ENCODE measurements around the gene PRR35. TPM values are rescaled to one million over a fixed set of nuclear protein-coding genes. Genes with fewer than 3 reads are reported as not detected.

PRR35 gene
- total RNA-seq, 1 donor from 2014 or later = not detected

DNA sequence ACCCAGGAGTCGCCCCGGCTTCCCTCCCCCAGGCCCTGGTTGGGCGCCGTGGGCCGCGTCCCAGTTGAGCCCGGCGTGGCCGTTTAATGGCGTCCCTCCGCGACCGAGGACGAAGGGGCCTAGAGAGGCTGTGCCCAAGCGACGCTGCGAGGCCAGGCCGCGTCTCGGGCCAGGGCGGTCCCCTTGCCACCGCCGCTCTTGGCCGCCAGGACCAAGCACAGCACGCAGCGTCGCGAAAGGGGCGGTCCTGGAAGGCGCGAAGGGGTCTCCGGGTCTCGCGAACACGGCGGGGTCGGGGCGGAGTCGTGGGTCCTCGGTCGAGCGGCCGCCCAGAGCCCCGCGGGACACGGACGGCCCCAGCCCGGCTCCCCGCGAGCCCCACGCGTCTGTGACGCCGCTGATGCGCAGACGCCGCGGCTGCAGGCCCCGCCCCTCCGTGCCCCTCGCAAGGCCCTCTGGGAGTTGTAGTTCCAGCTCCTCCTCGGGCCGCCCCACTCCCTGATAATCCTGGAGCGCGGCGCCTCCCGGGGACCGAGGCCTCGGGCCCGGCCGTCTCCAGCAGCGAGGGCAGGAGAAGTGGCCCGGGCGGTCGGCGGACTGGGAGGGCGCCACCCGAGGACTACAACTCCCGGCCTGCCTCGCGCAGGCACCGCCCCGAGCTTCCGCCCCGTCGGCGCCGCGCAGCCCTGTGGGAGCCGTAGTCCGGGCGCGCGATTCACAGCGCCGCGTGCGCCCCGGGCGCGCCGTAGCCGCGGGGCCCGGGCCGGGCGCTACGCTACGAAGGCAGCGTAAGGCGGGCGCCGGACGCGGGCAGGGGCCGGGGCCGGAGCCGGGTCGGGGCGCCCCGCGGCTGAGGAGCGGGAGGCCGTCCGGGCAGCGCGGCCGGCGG, 32.9 kb upstream of the PRR35 start, which contains the start of gene CAPN15:
Gene CAPN15, plus strand, starts transcription at position 698 of the 889 bp plus-strand sequence. CDS start 19,127 bp downstream, outside the sequence.
- peak; percentile 56 for DNase-seq (ENCODE audit: low read depth, low spot score)

DNA sequence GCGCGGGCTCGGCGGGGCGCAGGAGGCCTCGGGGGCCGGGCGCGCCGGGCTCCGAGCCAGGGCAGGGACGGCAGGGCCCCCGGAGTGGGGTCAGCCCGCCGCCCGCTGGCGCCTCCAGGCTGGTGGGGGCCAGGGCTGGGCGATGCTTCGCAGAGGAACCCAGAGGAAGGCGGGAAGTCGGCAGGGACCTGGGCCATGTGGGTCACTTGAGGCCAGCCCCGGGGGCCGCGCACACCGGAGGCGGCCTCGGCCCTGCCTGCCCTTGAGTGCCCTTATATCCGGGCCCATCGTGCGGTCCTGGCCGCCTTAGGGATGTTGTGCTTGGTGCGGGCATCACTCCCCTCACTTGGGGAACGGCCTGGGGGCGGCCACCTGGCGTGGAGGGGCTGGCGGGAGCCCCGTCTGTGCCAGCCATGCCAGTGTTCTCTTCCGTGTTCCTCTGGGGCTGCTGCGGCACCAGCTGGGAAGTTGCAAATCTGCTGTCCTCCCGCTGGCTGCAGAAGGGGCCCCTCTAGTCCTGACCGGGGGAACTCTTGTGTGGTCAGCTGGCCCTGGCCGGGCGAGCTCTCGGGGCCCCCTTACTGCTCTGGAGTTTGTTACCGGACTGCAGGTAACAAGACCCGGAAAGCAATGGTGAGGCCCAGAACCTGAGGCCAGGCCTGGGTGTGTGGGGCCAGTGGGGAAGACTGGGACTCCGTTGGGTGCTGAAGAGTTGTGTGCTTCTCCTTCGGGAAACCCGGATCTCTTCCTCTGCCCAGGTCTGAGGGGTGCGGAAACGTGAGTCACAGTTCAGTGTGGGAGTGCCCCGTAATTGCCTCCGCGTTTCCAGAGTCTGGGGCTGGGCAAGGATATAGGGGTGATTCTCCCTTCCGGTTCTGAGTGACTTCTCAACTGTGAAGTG, 31.8 kb upstream of the PRR35 start:
- no peak for DNase-seq (ENCODE audit: low read depth, low spot score)

DNA sequence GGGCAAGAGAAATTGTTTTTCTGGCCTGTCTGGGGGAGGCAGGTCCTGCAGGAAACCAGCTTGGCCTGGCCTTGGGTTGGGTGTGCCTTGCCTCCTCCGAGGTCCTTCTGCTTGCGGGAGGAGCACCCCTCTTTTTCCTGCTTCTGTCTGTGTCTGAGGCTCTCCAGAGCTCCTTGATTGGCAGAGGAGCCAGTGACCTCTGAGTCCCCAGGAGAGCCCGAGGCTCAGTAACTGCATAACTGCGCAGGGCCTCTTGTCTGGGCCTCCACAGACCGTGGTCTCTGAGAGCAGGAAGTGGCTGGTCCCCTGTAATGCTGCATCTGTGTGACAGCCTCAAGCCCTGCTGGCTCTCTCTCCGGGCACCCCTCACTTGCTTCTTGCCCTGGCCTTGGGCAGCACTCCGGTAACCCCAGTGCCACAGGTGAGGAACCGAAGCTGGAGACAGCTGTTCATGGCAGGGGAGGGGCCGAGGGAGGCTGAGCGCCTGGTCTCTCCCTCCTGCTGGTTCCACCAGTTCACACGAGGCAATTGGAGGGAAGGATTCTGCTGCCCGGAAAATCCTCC, 31.1 kb upstream of the PRR35 start:
- no peak for DNase-seq (ENCODE audit: low read depth, low spot score)

DNA sequence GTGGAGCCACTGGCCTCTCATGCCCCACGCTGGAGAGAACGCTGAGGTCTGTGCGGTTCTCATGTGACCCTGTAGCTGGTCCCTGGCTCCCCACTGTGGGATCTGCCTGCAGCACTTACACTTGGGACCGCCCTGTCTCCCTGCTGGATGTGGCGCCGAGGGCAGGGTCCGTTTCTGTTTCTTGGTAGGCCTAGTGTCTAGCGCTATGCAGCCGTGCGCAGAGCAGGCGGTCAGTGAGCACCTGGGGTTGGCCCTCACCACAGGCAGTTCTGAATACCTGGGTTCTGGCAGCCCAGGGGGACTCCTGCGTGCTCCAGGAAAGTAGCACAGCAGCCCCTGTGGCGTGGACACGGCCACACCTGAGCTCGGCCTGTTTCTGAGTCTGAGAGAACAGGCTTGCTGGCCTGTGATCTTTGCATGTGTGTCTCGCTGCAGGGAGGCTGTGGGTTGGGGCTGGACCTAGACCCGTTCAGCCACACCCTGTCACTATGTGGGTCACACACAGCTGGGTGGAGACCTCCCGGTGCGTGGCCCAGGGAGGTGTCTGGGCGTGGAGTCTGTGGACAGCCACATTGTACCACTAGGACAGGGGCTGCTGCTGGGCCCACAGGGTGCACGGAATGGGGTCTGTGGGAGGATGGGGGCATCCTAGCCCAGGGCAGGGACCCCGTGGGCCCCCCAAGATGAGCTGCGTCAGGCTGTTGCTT, 29.9 kb upstream of the PRR35 start:
- DNase-seq (ENCODE audit: low read depth, low spot score) = no peak

DNA sequence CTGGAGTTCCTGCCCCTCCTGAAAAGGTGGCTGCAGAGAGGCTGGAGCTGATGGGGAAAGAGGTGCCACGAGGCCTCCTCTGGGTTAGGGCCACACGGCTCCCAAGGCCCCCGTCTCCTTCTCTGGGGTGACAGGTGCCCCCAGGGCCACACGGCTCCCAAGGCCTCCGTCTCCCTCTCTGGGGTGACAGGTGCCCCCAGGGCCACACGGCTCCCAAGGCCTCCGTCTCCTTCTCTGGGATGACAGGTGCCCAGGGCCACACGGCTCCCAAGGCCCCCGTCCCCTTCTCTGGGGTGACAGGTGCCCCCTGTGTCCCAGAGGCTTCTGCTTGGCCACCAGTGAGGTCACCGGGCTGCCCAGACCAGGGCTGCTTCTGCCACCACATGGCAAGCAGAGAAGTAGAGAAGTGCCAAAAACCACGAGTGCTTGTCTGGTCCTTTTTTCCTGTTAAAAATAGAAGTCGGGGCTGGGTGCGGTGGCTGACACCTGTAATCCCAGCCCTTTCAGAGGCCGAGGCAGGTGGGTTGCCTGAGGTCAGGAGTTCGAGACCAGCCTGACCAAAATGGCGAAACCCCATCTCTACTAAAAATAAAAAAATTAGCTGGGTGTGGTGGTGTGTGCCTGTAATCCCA, 28.6 kb upstream of the PRR35 start:
- DNase-seq (ENCODE audit: low read depth, low spot score) = no peak

DNA sequence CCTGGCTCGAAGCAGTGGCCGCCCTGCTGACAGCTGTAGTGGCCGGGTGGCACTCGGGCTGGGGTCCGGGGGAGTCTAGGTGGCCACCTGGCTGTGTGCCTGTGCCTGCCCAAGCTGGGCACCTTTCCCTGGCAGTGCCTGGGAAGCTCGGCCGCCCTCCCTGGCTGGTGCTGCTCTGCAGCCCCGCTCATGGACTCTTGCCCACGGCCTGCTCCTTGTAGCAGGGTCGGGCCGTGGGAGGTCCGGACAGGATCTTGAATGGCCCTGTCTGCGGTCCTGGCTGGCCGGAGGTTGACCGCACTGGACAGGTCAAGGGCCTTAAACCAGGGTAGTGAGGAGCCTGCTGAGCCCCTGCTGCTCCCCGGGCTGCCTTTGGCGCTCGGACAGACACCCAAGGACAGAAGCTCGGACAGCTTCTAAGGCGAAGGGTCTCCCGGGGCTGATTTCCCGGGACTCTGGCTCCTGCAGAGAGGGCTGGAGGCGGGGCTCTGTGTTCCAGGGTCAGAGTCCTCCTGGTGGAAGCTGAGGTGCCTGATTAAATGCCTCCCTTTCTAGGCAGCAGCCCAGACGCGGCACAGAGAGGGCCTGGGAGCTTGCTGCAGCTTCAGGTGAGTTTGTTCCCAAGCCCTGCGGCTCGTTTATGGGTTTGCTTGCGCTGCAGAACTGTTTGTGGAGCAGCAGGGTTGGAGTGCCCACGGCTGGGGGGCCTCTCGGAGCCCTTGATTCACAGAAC, 26.6 kb upstream of the PRR35 start:
- DNase-seq (ENCODE audit: low read depth, low spot score) = no peak

DNA sequence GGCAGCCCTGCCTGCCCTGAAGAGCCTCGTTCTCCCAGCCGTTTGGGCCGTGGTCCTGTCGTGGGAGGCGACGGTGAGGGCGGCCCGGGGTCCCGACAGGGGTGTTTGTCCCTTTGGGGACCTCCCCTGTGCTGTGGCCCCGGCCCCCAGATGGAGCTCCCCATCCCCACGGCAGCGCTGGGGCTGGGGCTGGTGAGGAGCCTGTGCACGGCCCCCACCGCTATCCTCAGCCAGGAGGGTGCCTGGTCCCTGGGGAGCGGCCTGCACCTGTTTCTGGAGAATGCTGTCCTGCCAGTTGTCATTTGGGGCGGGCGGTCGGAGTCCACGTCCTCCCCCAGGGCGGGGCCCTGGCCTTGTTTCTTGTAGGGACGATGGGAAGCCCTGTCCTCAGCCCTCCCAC, 26.1 kb upstream of the PRR35 start:
- no peak for DNase-seq (ENCODE audit: low read depth, low spot score)

DNA sequence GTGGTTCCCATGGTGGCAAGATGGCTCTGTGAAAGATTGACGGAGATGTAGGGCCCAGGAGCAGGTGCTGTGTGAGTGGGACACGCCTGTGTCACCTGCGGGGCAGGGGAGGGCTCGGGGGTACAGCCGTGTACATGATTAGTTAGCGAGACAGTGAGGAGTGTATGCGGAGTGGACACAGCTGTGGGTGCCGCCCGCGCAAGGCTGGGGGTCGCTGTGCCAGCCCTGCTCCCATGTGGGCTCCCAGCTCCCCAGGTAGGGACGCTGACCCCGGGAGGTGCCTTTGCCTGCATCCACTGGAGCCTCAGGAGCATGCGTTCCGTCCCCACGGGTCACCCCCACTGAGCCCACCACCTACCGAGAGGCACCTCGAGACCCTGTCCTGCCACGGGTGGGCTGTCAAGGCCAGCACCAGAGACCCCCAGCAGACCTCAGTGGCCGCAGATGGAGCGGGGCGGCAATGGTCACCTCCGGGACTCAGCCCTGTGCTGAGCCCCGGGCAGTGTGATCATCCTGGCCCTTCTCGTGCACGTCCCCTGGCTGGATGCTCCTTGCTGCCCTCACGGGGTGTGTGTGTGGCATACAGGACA, 25.2 kb upstream of the PRR35 start:
- no peak for DNase-seq (ENCODE audit: low read depth, low spot score)

DNA sequence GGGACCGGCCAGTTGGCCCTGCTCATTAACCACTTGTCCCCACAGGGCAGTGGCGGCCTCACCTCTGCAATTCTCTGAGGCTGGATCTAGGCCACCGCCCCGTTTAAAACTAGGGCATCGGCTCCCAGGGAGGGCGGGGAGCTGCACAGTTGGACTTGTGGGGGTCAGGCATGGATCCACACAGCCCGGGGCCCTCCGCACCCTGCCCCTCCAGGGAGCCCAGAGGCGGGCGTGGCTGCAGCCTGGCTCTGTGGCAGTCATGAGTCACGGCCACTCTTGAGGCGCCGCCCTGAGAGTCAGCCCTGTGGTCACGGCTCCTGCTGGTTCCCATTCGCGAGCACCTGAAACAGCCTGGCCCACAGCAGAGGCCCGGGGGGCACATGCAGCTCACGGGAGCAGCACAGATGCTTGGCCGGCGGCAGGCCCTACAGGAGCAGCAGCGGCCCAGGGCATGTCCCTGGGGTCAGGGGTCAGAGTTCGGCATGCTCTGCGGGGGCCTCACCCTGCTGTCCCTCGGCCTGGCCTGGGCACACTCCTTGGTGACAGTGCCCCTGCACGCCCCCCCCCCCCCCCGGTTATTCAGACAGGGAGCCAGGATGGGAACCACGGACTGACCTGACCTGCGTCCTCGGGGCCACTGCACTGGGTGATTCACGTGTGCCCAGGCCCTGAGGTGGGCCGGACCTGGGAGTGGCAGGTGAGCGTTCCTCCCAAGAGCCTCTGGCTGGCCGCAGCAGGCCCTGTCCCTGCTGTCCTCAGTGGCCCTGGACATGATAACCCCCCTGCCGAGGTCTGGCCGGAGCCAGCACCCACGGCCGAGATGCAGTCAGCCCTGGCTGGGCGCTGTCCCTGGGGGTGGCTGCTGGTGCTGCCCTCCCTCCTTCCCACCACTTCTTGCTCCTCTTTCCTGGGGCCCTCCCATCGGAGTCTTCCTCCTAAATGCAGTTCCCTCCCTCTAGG, 24.5 kb upstream of the PRR35 start:
- no peak for DNase-seq (ENCODE audit: low read depth, low spot score)

DNA sequence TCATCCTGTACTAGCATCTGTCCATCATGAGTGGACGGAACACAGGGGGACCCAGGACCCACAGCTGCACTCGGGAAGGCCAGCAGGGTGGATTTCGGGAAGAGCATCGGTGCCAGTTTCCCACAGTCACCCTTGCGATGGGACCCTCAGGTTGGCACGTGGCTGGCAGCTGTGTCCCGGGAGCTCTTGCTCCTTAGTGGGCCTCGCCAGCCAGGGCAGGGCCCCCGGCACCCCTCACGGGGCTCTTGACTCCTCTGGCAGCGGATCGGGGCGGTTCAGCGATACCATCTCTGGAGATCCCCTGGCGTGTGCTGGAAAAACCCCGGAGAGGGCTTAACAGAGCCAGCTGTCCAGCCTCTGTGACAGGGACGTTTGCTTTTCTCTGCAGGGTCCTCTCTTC, 23.4 kb upstream of the PRR35 start:
- DNase-seq (ENCODE audit: low read depth, low spot score) = no peak

DNA sequence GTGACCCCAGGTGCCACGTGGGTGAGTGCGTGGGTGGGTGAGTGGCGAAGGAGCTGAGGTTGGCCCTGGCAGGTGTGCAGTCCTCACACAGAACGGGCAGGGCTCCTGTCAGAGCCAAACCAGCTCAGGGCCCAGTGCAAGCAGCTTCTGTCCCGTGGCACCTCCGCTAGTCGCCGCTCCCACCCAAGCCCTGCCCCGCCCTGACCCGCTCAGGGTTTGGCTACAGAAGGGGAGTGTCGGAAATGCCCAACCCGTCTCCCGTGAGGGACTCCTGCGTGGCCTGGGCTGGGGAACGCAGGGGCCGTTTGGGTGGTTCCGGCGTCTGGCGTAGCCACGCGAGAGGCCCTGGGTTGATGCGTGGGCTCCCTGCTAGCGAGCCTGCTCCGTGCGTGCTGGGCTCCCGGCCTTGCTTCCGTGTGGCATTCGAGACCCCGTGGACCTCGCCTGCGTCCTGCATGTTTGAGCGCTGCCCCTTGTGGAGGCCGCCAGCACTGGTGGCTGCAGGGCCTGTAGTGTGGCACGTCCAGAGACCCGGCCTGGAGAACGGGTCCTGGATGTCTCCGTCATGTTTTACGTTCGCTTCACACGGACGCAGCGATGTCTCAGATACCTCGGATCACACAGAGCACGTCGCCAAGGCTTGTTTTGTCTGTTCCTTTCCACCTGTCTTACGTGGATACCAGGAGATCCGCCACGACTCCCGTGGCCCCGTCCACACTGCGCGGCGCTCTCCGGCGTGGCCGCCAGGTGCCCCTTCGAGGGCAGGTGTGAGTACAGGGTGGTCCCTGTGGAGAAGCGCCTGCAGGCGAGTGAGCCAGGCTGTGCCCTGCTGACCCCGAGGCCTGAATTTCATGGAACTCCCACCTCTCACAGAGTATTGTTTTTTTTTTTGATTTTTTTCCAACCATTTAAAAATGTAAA, 22.5 kb upstream of the PRR35 start:
- no peak for DNase-seq (ENCODE audit: low read depth, low spot score)

DNA sequence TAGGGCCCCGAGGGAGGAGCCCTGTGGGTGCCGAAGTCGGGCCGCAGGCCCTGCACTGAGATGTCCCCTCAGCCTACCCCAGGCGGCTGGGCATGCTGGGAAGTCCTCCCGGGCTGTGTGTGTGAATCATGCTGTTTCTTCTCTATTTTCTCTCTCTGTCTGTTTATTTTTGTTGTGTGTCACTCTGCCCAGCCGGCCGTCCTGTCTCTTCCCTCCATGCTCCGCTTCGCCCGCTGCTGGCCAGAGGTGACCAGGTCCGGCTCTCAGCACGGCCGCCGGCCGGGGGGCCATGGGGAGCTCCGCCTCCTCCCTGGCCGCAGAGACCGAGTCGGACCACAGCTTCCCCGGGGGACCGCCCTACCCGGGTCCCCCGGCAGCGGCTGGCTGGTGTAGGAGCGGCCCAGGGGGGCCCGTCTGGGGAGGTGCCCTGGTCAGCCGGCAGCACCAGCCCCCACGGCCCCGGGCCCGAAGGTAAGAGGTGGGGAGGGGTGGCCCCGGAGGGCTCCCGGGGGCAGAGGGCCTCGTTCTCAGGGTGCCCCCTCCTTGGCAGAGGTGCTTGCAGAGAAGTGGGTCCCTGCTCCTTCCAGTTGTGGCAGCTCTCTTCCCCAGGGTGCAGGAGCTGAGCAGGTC, 20.2 kb upstream of the PRR35 start:
- DNase-seq (ENCODE audit: low read depth, low spot score) = no peak

DNA sequence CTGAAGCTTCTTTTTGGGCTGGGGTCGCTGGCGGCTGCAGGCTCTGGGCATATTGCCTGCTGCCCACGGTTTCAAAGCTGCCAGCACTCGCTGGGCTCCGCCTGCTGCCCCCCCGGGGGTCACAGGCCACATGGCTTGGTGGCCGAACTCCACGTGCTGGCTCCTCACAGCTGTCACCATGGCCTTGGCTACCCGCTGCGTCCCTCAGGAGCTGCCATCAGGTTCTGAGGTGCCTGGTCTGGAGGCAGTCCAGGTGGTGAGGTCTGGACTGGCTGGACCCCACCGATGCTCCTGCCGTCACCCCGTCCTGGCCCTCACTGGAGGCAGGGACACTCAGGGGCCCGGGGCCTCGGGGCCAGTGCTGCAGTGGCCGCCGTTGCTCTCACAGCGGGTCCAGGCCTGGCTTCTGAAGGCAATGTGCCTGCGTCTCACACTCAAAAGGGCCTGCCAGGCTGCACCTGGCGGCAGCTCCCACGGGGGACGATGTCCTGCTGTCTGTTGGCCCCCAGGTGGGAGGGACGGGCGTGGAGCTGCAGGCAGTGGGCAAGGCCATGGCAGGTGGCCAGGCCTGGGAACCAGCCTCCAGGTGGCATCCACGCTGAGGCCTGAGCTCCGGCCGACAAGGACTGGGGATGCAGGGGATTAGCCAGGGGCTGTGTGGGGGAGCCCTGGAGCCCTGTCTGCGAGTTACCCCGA, 19.4 kb upstream of the PRR35 start:
- DNase-seq (ENCODE audit: low read depth, low spot score) = no peak

DNA sequence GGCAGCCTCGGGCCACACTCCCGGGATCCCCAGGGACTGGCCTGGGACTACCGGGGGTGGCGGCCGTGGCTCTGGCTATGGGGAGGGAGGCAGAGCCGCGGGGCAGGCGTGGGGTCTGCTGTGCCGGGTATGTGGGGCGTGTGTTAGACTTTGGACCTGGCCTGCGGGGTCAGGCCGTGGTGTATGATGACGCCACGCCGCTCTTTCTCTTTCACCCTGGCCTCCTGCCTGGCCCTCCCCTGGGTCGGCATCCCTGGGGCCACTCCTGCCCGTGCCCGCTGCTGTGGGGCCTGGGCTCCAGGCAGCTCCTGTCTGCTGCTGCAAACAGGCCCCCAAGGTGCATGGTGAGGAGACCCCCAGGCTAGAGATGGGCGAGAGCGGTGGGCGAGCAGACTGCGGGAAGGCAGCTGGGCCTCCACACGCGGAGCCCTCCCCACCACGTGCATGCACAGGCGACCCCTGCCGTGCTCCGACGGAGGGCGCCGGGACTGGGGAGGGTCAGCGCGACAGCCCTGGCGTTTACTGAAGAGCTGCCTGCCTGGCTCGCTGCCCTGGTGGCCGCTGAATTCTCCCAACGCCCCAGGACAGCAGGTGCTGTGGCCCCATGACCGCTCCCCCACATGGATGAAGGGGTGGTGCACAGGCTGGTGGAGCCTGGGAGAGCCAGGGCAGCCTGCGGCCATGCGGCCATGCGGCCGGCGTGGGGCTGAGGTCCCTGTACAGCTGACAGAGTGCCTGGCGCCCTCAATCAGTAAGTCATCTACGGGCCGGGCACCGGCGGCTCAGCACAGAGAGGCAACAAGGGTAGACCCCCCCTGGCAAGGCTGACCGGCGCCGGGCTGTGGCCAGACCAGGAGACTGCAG, 16.7 kb upstream of the PRR35 start:
- no peak for DNase-seq (ENCODE audit: low read depth, low spot score)

DNA sequence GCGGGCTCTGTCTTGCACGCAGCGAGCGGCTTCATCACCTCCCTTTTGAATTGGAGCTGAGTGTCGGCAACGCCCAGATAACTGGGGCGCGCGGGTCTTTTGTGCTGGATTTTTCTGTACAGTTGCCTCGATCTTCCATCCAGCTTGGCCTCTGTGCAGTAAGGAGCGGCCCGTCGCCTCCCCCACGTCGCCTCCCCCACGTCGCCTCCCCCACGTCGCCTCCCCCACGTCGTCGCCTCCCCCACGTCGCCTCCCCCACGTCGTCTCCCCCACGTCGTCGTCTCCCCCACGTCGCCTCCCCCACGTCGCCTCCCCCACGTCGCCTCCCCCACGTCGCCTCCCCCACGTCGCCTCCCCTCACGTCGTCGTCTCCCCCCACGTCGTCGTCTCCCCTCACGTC, 15.7 kb upstream of the PRR35 start:
- DNase-seq (ENCODE audit: low read depth, low spot score) = no peak

All from pulmonary artery endothelial cell (primary cell).